SKM-1 (cell line): Measurements from ENCODE around the gene MMP24.

Source experiments
- DNase-seq: peaks from one replicate; lab custom pipeline; 2025; ENCODE audit not compliant: unreplicated experiment; lab: John Stamatoyannopoulos, UW

MMP24 gene

GRCh38 chr20:35277531-35278395 lies 51.3 kb downstream of the MMP24 start, which contains the start of gene MMP24OS:
MMP24OS (minus strand) TSS chr20:35278122; CDS start chr20:35277929, 193 bp downstream.
- no peak for DNase-seq

GRCh38 chr20:35279040-35279439 lies 52.5 kb downstream of the MMP24 start:
- no peak for DNase-seq

- no peak for DNase-seq
Observed at GRCh38 chr20:35279533-35280174, 53.2 kb downstream of the MMP24 start.

GRCh38 chr20:35280523-35280922 lies 54.0 kb downstream of the MMP24 start:
- DNase-seq, result no peak

- DNase-seq, result no peak
Observed at GRCh38 chr20:35281506-35282101, 55.1 kb downstream of the MMP24 start.

GRCh38 chr20:35283441-35284266 lies 57.2 kb downstream of the MMP24 start:
- no peak for DNase-seq

GRCh38 chr20:35284267-35284991 lies 57.9 kb downstream of the MMP24 start, which contains the start of gene EIF6:
EIF6 (minus strand) TSS chr20:35284772; CDS start chr20:35284487, 285 bp downstream.
- peak; percentile 77 for DNase-seq

GRCh38 chr20:35284992-35285805 lies 58.7 kb downstream of the MMP24 start:
- DNase-seq, result no peak

- no peak for DNase-seq
Observed at GRCh38 chr20:35285806-35286076, 59.3 kb downstream of the MMP24 start.

- DNase-seq, result no peak
Observed at GRCh38 chr20:35286077-35286898, 59.8 kb downstream of the MMP24 start.

GRCh38 chr20:35286899-35287508 lies 60.5 kb downstream of the MMP24 start:
- DNase-seq, result no peak

GRCh38 chr20:35287509-35288324 lies 61.2 kb downstream of the MMP24 start:
- no peak for DNase-seq

- DNase-seq, result no peak
Observed at GRCh38 chr20:35288325-35289060, 62.0 kb downstream of the MMP24 start.

GRCh38 chr20:35290186-35290886 lies 63.8 kb downstream of the MMP24 start:
- DNase-seq, result no peak

GRCh38 chr20:35290887-35291417 lies 64.5 kb downstream of the MMP24 start:
- DNase-seq, result no peak
